HepG2 (cell line): ENCODE measurements around the gene MTMR4. TPM values are rescaled to one million over a fixed set of nuclear protein-coding genes. Genes with fewer than 3 reads are reported as not detected.

Experiments
- ATAC-seq: fragments of 200-7000 bp; cut with Tn5 transposase; 3 replicates; pipeline ENCODE4 v1.9.1; 2020; ENCODE audit warnings: mild to moderate bottlenecking, moderate library complexity
- BruUV-seq: library from RNA; stranded (reverse); fragments of 400-500 nt; replicated peaks from 2 replicates; lab custom pipeline; 2021; lab: Mats Ljungman, UMichigan
- CTCF ChIA-PET: fragments of 300-600 bp; formaldehyde crosslinking; extraction: SDS; loops from one replicate; lab custom pipeline; 2021; ENCODE audit warnings: low total read pairs, inconsistent platforms, low intra/inter-chr PET ratio; lab: Yijun Ruan, JAX
- POLR2A ChIA-PET: fragments of 350-600 bp; sonication (Branson Sonifier 250); formaldehyde crosslinking; loops from one replicate; lab custom pipeline; 2020; ENCODE audit warnings: antibody characterized with exemption, inconsistent platforms; lab: Yijun Ruan, JAX
- DNase-seq: peaks from one replicate; pipeline ENCODE4 v3.0.0-alpha.2; 2015; ENCODE audit warnings: low spot score
- FAIRE-seq: peaks from 3 replicates; lab custom pipeline; 2011; peaks lifted over from hg19 to GRCh38; lab: Jason Lieb, UNC
- H2AFZ ChIP-seq: one replicate; pipeline ENCODE4 v1.6.1; 2011; ENCODE audit warnings: low read length, inconsistent platforms
- H3K27ac ChIP-seq: fragments of 300-600 bp; 3 replicates; pipeline ENCODE4 v1.8.0; 2011; ENCODE audit warnings: mixed run types, mild to moderate bottlenecking, mixed read lengths, low read length, inconsistent platforms; ENCODE audit not compliant: insufficient read depth; ENCODE audit errors: extremely low read length
- H3K27me3 ChIP-seq, 2 experiments: fragments of 200-600 bp in 1 of 2; 2 replicates in 1 of 2; 3 replicates in 1 of 2; pipeline versions ENCODE4 v1.6.0 to v1.8.0; 2011; ENCODE audit warnings: low read length in 2 of 2, mild to moderate bottlenecking in 2 of 2, moderate library complexity in 2 of 2, inconsistent platforms in 1 of 2; ENCODE audit not compliant: insufficient read depth in 2 of 2, control insufficient read depth in 1 of 2
- H3K36me3 ChIP-seq, 2 experiments: fragments of 200-600 bp in 1 of 2; replicated peaks in 1 of 2; 2 replicates in 1 of 2; 3 replicates in 1 of 2; pipeline versions ENCODE4 v1.5.1 to v1.8.0; 2011; ENCODE audit warnings: low read length in 2 of 2, inconsistent platforms in 1 of 2; ENCODE audit not compliant: insufficient read depth in 2 of 2, control insufficient read depth in 1 of 2
- H3K4me1 ChIP-seq: 2 replicates; pipeline ENCODE4 v1.5.1; 2012; ENCODE audit warnings: low read length, inconsistent platforms; ENCODE audit not compliant: insufficient read depth
- H3K4me2 ChIP-seq: 2 replicates; pipeline ENCODE4 v1.6.0; 2011; ENCODE audit warnings: low read depth, low read length, inconsistent platforms
- H3K4me3 ChIP-seq, 3 experiments: fragments of 200-600 bp in 1 of 3; sonication (generic), shearing (Covaris generic) in 1 of 3; replicated peaks in 1 of 3; 2 replicates each; pipeline ENCODE4 v1.5.1; 2011 to 2016; ENCODE audit warnings: low read length in 3 of 3, inconsistent platforms in 2 of 3, low read depth in 2 of 3, mild to moderate bottlenecking in 2 of 3, control low read depth in 1 of 3, mixed read lengths in 1 of 3; ENCODE audit not compliant: insufficient read depth in 1 of 3
- H3K79me2 ChIP-seq: one replicate; pipeline ENCODE4 v1.6.1; 2011; ENCODE audit warnings: low read length, inconsistent platforms; ENCODE audit not compliant: insufficient read depth
- H3K9ac ChIP-seq: 2 replicates; pipeline ENCODE4 v1.6.0; 2011; ENCODE audit warnings: mild to moderate bottlenecking, low read depth, low read length, inconsistent platforms; ENCODE audit not compliant: insufficient read depth
- H3K9me3 ChIP-seq: 2 replicates; pipeline ENCODE4 v1.5.1; 2012; ENCODE audit warnings: mild to moderate bottlenecking, low read length
- H4K20me1 ChIP-seq: 2 replicates; pipeline ENCODE4 v1.6.0; 2011; ENCODE audit warnings: inconsistent platforms, mild to moderate bottlenecking, low read length, moderate library complexity; ENCODE audit not compliant: insufficient read depth
- CENPT ChIP-seq: sonication (generic); formaldehyde crosslinking; IDR thresholded peaks from 2 replicates; pipeline ENCODE4 v1.8.0; 2022; ENCODE audit warnings: low read depth, mild to moderate bottlenecking, moderate library complexity, missing genetic modification reagents
- MIER3 ChIP-seq: IDR thresholded peaks from 2 replicates; pipeline ENCODE4 v1.6.1; 2016; ENCODE audit warnings: missing compliant biosample characterization, borderline replicate concordance
- ZC3H13 ChIP-seq: sonication (generic); formaldehyde crosslinking; IDR thresholded peaks from 2 replicates; pipeline ENCODE4 v1.8.1; 2023; ENCODE audit warnings: mild to moderate bottlenecking, missing genetic modification reagents, moderate library complexity
- ZC3H4 ChIP-seq: sonication (generic); formaldehyde crosslinking; IDR thresholded peaks from 2 replicates; pipeline ENCODE4 v1.4.0; 2020; ENCODE audit warnings: missing genetic modification reagents, borderline replicate concordance
- ZNF264 ChIP-seq: sonication (generic); formaldehyde crosslinking; IDR thresholded peaks from 2 replicates; pipeline ENCODE4 v1.4.0; 2020; ENCODE audit warnings: missing genetic modification reagents
- ZNF644 ChIP-seq: IDR thresholded peaks from 2 replicates; pipeline ENCODE4 v1.6.1; 2016; ENCODE audit warnings: low read depth
- WGBS: methylation state at CpG from one replicate; pipeline ENCODE4 v1.1.6; 2017; ENCODE audit warnings: low lambda C conversion rate; 5-methylcytosine and 5-hydroxymethylcytosine counted together
- in situ Hi-C: cut with HindIII; loops from 2 replicates; pipeline ENCODE4 v1.10.0; 2017; ENCODE audit warnings: low pct_unique_long_range_greater_than_20kb; ENCODE audit not compliant: extremely low pct_ligation_motif_present
- intact Hi-C: fragments of 100-400 bp; cut with micrococcal nuclease; formaldehyde crosslinking; loops from one replicate; pipeline ENCODE4 v1.10.0; 2022; ENCODE audit not compliant: unreplicated experiment
- polyA plus RNA-seq, 8 experiments: library from polyadenylated mRNA; depleted of rRNA in 3 of 8; stranded (reverse) in 7 of 8; unstranded in 1 of 8; fragments of >200 nt; fragmentation: Illumina TruSeq in 4 of 8; extraction: Trizol in 4 of 8; gene quantifications; 2 replicates each; pipeline versions ENCODE4 v1.2.1 to v1.2.3, GENCODE V29; 2011 to 2016; ENCODE audit warnings: low read depth in 4 of 8, missing spikeins in 1 of 8, mixed read lengths in 1 of 8; ENCODE audit not compliant: insufficient read depth in 1 of 8
- total RNA-seq, 5 experiments: library from RNA; depleted of rRNA; stranded (reverse); fragments of >200 nt; fragmentation: Illumina TruSeq; extraction: Trizol; gene quantifications; 2 replicates each; pipeline ENCODE4 v1.2.3, GENCODE V29; 2016; ENCODE audit warnings: low read depth in 1 of 5

Gene MTMR4
- total and polyA plus RNA-seq, 2 of the 13 experiments (the other 11 are each of a cell fraction or from before 2014, with no cell fraction given) = 62.5 to 65.1 TPM

DNA sequence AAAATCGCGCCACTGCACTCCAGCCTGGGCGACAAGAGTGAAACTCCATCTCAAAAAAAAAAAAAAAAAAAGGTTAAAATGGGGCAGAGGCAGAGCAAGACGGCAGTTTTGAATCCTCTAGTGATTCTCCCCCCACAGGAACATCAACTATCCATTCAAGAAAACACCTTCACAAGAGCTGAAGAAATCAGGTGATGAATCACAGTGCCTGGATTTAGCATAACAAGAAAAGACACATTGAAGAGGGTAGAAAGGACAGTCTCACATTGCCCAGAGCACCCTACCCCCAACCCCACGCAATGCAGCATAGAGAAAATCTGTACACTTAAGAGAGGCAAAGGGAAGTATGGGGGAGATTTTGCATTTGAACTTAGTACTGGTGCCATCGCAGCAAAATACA, 68.4 kb downstream of the MTMR4 start:
- no peak overlapping the region for H3K4me3 ChIP-seq
- no peak for TF ChIP-seq MIER3 (CRISPR knock-in tag)
- TF ChIP-seq ZC3H4 (CRISPR knock-in tag) = no peak
- TF ChIP-seq ZNF264 (CRISPR knock-in tag) = no peak
- TF ChIP-seq ZNF644 (CRISPR knock-in tag) = no peak
- no peak for TF ChIP-seq CENPT (CRISPR knock-in tag)
- no peak for TF ChIP-seq ZC3H13 (CRISPR knock-in tag)
- TF ChIP-seq, all 625 proteins: peak for 0
- intact Hi-C loops = loop anchor here (2.0 kb wide), 1 partner anchor 137 kb away; no protein-coding TSS in a partner anchor
- Histone ChIP-seq H3K79me2 (no peaks in the 10 kb centered on the region), H4K20me1 (no peaks in the 10 kb centered on the region), H3K9me3 (no peaks in the 10 kb centered on the region), H3K27me3 (peaks cover 2 to 14% of the 10 kb centered on the region in 2 experiments; a peak in 3 of 5 replicates), H3K27ac (no peak overlapping the region), H3K9ac (no peak overlapping the region), H3K36me3 (no peaks in the 10 kb centered on the region), H2AFZ (no peak overlapping the region), H3K4me1 (peaks cover 1% of the 10 kb centered on the region; the same call in 1 of the 2 replicates), H3K4me2 (no peak overlapping the region)
- no TSS peak for BruUV-seq
- FAIRE-seq (no peak), DNase-seq (no peak), ATAC-seq (no peak)
- CTCF ChIA-PET = interaction anchor here (1.8 to 3.7 kb wide), 2 partner anchors 129 to 133 kb away, joined by 6 to 121 read pairs; no protein-coding TSS in a partner anchor
- in situ Hi-C loops = loop anchor here (5.0 to 10.0 kb wide), 2 partner anchors 59 to 139 kb away; no protein-coding TSS in a partner anchor
- WGBS = 57% methylated on average over 6 of the region's 6 CpGs
- POLR2A ChIA-PET = no interaction called here

Other genes starting within 250 kb of the MTMR4 start
- gene MPO, start 233.7 kb downstream of the MTMR4 start, total RNA-seq (2016; rRNA removed; fragmentation: Illumina TruSeq; extraction: Trizol) = not detected in 2 replicates
- gene MPO, start 233.7 kb downstream of the MTMR4 start, polyA plus RNA-seq (2011; rRNA removed) = not detected in 2 replicates
- gene TSPOAP1, start 185.8 kb downstream of the MTMR4 start, total RNA-seq (2016; rRNA removed; fragmentation: Illumina TruSeq; extraction: Trizol) = not detected in 2 replicates
- 0.25 TPM in 1 of 2 replicates, not detected in the other for gene TSPOAP1, start 185.8 kb downstream of the MTMR4 start, polyA plus RNA-seq (2011; rRNA removed)
- 155 and 252 TPM in 2 replicates for gene SUPT4H1, start 162.4 kb downstream of the MTMR4 start, total RNA-seq (2016; rRNA removed; fragmentation: Illumina TruSeq; extraction: Trizol)
- 231 and 244 TPM in 2 replicates for gene SUPT4H1, start 162.4 kb downstream of the MTMR4 start, polyA plus RNA-seq (2011; rRNA removed)
- 51.4 and 53.4 TPM in 2 replicates for gene RNF43, start 97.1 kb downstream of the MTMR4 start, total RNA-seq (2016; rRNA removed; fragmentation: Illumina TruSeq; extraction: Trizol)
- gene RNF43, start 97.1 kb downstream of the MTMR4 start, polyA plus RNA-seq (2011; rRNA removed) = 29.3 and 31.0 TPM in 2 replicates
- not detected in 2 replicates for gene HSF5, start 26.2 kb downstream of the MTMR4 start, total RNA-seq (2016; rRNA removed; fragmentation: Illumina TruSeq; extraction: Trizol)
- not detected in 2 replicates for gene HSF5, start 26.2 kb downstream of the MTMR4 start, polyA plus RNA-seq (2011; rRNA removed)
- 0.07 TPM in 1 of 2 replicates, not detected in the other for gene TEX14, start 177.4 kb upstream of the MTMR4 start, total RNA-seq (2016; rRNA removed; fragmentation: Illumina TruSeq; extraction: Trizol)
- gene TEX14, start 177.4 kb upstream of the MTMR4 start, polyA plus RNA-seq (2011; rRNA removed) = 0.03 and 0.04 TPM in 2 replicates
- 106 and 151 TPM in 2 replicates for gene RAD51C, start 178.0 kb upstream of the MTMR4 start, total RNA-seq (2016; rRNA removed; fragmentation: Illumina TruSeq; extraction: Trizol)
- gene RAD51C, start 178.0 kb upstream of the MTMR4 start, polyA plus RNA-seq (2011; rRNA removed) = 27.3 and 38.5 TPM in 2 replicates
- 0.04 TPM in 1 of 2 replicates, not detected in the other for gene PPM1E, start 241.2 kb upstream of the MTMR4 start, total RNA-seq (2016; rRNA removed; fragmentation: Illumina TruSeq; extraction: Trizol)
- gene PPM1E, start 241.2 kb upstream of the MTMR4 start, polyA plus RNA-seq (2011; rRNA removed) = 0.15 and 0.20 TPM in 2 replicates